ENCODE results near the gene TAF6L.
A peak's percentile ranks its signal among the peaks of the same experiment; 100 is the strongest.
"Not testable (repeated sequence)": the region's sequence is repeated elsewhere in the genome, so short reads cannot be mapped to it uniquely, and the experiment has no call there.

TAF6L gene

GRCh38 chr11:62771144-62772021 lies at the start of gene TAF6L:
TSS of gene TAF6L (plus strand) at chr11:62771396. CDS start at chr11:62775784, 4,388 bp downstream.
- DNase-seq (ENCODE audit: low spot score) = peak; percentile 98

GRCh38 chr11:62721994-62722393 lies 49.2 kb upstream of the TAF6L start:
- no peak for DNase-seq (ENCODE audit: low spot score)

GRCh38 chr11:62724171-62724570 lies 47.0 kb upstream of the TAF6L start:
- no peak for DNase-seq (ENCODE audit: low spot score)

GRCh38 chr11:62725646-62726045 lies 45.5 kb upstream of the TAF6L start:
- DNase-seq (ENCODE audit: low spot score) = no peak

- no peak for DNase-seq (ENCODE audit: low spot score)
Measured at GRCh38 chr11:62726156-62726914, 44.9 kb upstream of the TAF6L start.

- no peak for DNase-seq (ENCODE audit: low spot score)
Measured at GRCh38 chr11:62726915-62727164, 44.4 kb upstream of the TAF6L start.

GRCh38 chr11:62727165-62727871 lies 43.9 kb upstream of the TAF6L start, which contains the start of gene HNRNPUL2:
TSS of gene HNRNPUL2 (minus strand) at chr11:62727457. CDS start at chr11:62727156, 301 bp downstream.
- DNase-seq (ENCODE audit: low spot score) = peak; percentile 99

GRCh38 chr11:62727872-62728170 lies 43.4 kb upstream of the TAF6L start:
- DNase-seq (ENCODE audit: low spot score) = peak; percentile 87

GRCh38 chr11:62728171-62728988 lies 42.8 kb upstream of the TAF6L start, which contains the start of gene TTC9C:
TSS of gene TTC9C (plus strand) at chr11:62728486. CDS start at chr11:62728849, 363 bp downstream.
- DNase-seq (ENCODE audit: low spot score) = peak; percentile 91

GRCh38 chr11:62730076-62730475 lies 41.1 kb upstream of the TAF6L start:
- DNase-seq (ENCODE audit: low spot score) = not testable (repeated sequence)

- no peak for DNase-seq (ENCODE audit: low spot score)
Measured at GRCh38 chr11:62732830-62733229, 38.4 kb upstream of the TAF6L start.

GRCh38 chr11:62737196-62737595 lies 34.0 kb upstream of the TAF6L start:
- DNase-seq (ENCODE audit: low spot score) = no peak

GRCh38 chr11:62747475-62748160 lies 23.6 kb upstream of the TAF6L start:
- DNase-seq (ENCODE audit: low spot score) = no peak

GRCh38 chr11:62749931-62750330 lies 21.3 kb upstream of the TAF6L start:
- DNase-seq (ENCODE audit: low spot score) = not testable (repeated sequence)

GRCh38 chr11:62752177-62752785 lies 18.9 kb upstream of the TAF6L start:
- DNase-seq (ENCODE audit: low spot score) = no peak

GRCh38 chr11:62752994-62753735 lies 18.0 kb upstream of the TAF6L start:
- no peak for DNase-seq (ENCODE audit: low spot score)

- DNase-seq (ENCODE audit: low spot score) = peak; percentile 96
Measured at GRCh38 chr11:62753736-62754603, 17.2 kb upstream of the TAF6L start, which contains the start of gene ZBTB3. TSS of gene ZBTB3 (minus strand) at chr11:62754160. CDS start at chr11:62753664, 496 bp downstream.

- no peak for DNase-seq (ENCODE audit: low spot score)
Measured at GRCh38 chr11:62755086-62755615, 16.0 kb upstream of the TAF6L start.
